ENCODE results near the gene MACIR.

DNA sequence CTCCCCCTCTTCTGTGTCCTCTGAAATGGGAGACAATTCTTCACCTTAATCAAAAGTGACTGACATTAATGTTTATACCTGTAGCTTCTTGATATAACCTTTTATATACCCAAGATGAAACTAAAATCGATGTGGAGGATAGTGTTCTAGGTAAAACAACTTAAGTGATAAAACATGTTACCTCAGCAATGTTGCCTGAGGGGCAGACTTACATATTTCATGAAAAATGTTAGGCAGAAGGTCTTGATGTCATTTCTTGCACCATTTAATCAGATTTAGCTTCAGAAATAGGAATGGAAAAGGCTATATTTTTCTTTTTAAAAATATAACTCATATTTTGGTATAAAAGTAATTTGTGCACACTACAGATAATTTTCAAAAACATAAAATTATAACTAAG, 22.7 kb upstream of the MACIR start:
- TF ChIP-seq REST (IDR thresholded peaks at IDR 0.05; ENCODE audit: insufficient read depth in 1 of 2, low read depth in 2 of 2, low read length in 2 of 2) (no peak), POLR2AphosphoS5 (IDR thresholded peaks at IDR 0.05; ENCODE audit: low read depth, low read length) (no peak)

All from PFSK-1 (cell line).